Suppressor macrophage (primary cell): ENCODE data around the gene NR1D2.

ENCODE experiments used
- DNase-seq, 4 experiments: peaks; one replicate each; pipeline ENCODE4 v3.0.0-alpha.2; 2020 to 2022

Gene NR1D2

DNA sequence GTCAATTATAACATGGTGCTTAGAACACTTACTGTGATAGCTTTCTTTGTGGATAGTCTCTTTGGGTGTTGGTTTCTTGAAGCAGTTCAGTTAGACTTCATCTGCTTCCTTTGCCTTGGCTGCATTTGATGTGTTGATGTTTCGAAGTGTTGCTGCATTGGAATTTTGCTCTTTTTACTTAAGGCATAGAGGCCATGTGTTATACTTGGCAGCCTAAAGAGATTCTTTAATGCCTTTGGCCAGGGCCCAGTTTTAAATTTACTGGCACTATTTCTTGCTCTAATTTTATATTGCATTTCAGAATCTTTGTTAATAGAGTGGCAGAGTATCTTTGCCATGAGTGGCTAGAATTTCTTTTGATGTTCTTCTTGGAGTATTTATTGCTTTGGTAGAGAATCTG is 21.2 kb downstream of the NR1D2 start:
- no peak for DNase-seq

GRCh38 chr3:23968463-23969184 is 23.5 kb downstream of the NR1D2 start:
- peak in 1 of 4 experiments; percentile 48 for DNase-seq

DNA sequence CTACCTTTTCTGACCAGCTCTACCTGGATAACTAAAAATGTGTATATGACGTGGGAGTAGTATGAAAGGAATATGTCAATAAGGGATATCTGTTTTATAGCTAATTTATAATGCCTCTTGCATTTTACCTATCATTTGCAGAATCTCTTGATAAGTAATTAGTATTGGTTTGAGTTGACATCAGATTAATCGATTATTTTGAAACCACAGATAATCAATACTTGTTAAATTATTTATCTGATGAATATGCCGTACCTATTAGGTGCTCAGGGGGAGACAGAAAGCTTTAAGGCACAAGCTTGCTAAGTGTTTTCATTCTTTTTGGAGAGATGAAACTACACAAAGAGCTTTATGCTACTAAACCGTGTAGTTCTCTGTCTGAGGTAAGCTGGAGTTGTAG is 24.3 kb downstream of the NR1D2 start:
- DNase-seq, result no peak

DNA sequence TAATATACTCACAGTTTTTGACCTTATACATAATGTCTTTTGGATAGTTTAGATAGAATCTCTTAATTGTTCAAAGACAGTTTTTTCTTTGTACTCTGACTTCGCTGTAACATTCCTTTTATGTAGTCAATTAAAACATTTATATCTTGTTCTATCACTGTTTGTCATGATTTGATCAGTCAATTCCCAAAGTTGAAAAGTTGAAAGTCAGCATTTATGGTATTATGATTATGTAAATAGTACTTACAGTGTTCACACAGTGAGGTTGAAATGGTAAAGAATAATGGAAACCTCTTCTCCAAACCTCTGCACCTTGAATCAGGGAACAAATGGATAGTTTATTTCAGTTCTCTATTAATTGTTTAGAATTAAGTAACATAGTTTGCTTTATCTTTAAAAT is 26.6 kb downstream of the NR1D2 start:
- no peak for DNase-seq

- no peak for DNase-seq
These were observed 31.5 kb downstream of the NR1D2 start for GRCh38 chr3:23976555-23976954.

DNA sequence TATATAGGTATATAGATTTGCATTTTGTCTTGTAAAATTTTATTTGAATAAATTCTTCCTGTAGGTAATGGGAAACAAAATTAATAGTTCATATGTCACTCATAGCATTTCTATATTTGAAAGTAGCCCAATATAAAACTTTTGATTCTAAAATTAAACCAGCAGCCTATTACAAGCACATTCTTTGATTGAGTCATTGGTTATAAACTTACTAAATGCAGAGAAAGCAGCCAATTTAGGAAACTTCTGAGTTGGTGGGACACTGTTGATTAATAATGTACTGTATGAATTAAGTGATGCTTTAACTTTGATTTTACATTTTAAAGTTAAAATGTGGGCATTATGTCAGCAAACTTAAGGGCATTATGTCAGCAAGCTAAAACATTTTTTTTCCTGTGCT is 34.5 kb downstream of the NR1D2 start:
- DNase-seq, result no peak

DNA sequence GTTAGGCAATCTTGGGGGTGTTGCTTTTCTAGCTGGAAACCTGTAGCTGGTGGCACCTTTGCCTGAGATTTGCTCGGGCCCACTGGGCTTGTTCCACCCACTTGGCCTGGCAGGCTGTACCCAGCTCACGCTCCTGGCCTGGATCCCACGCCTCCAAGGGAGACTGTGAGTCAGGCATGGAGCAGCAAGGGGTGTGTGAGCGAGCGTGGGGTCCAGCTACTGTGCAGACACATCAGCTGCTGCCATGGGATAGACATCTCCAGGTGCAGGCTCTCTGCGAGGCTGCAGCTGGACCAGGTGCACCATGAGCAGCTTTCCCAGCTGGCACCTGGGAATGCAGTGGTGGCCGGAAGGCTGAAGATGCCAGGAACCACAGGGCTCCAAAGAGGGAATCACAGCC is 36.0 kb downstream of the NR1D2 start:
- DNase-seq, result no peak

- DNase-seq, result no peak
These were observed 36.9 kb downstream of the NR1D2 start for GRCh38 chr3:23981955-23982354.

GRCh38 chr3:23984934-23985333 is 39.8 kb downstream of the NR1D2 start:
- DNase-seq, result no peak

GRCh38 chr3:23985747-23986544 is 40.9 kb downstream of the NR1D2 start:
- DNase-seq, result peak; percentile 13 to 53 (median 41)

DNA sequence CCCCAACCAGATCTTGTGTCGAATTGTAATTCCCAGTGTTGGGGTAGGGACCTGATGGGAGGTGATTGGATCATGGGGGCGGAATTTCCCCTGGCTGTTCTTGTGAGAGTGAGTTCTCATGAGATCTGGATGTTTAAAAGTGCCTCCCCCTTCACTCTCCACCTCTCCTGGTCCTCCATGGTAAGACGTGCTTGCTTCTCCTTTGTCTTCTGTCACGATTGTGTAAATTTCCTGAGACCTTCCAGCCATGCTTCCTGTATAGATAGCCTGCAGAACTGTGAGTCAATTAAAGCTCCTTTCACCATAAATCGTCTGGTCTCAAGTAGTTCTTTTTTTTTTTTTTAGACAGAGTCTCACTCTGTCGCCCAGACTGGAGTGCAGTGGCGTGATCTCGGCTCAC is 42.3 kb downstream of the NR1D2 start:
- DNase-seq, result peak; percentile 35 to 79 (median 62)

- DNase-seq, result peak in 1 of 4 experiments; percentile 10
These were observed 46.2 kb downstream of the NR1D2 start for GRCh38 chr3:23991306-23991682.

DNA sequence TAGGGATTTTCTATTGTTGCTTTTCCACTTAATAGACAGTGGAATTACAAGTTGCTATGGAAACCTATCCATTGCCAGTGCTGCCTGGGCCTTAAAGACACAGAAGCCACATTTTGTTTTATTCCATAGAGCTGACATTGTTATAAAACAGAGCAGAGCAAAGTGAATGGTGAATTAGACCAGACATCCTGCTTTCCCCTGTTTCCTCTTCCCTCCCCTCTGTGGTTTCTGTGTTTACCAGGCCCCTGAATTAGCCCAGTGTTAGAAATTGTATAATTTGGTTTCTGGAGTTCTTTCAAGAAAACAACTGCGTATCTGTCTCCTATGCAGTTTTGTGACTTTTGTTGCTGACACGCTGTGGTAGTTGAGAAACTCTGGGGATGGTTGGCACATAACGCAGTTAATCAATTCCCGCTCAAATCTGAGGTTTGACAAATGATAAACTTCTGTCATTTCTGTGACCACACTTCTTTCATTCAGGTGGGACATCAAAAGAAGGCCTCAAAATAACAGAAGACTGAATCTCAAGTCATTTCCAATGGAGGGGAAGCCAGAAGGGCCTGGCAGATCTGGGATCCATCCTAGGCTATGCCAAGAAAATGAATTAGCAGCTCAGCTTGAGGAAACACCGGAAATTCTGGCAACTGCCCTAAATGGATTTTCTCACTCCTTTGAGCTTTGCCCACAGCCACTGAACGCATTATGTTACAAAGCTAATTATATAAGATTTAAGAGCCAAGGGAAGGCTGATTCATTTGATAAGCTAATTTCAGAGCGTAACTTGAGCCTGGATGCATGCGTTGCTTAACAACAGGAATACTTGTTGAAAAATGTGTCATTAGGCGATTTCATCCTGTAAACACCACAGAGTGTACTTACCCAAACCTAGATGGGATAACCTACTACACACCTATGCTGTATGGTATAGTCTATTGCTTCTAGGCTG is 46.9 kb downstream of the NR1D2 start:
- no peak for DNase-seq

DNA sequence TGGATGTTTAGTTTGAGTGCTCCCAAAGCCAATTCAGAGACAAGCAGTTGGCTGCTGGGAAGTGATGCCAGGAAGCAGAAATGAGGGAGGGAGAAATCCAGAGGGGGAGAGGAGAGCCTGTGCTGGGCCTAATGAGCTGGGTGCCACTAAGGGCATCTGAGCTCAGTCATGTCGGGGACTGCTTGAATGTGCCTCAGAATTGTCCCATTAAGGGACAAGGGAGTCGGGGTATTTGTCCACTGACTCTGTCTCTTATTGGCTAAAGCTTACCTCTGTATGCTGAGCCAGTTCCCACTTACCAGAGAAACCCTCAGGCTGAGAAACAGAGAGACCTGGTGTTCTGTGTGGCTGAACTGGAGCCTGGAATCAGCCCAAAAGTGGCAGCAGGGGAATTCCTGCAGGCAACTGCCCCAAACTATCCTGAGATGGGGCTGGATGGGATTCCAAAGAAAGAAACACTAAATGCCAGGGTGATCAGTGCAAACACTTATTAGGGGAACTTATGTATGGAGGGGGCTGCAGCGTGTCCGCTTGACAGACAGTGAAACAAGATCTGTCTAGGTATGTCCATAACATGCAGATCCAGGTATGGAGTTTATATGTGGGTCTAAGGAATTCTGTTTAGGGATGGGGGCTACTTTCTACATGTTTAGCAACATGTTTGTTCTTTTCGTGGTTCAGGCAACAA is 48.6 kb downstream of the NR1D2 start:
- no peak for DNase-seq

DNA sequence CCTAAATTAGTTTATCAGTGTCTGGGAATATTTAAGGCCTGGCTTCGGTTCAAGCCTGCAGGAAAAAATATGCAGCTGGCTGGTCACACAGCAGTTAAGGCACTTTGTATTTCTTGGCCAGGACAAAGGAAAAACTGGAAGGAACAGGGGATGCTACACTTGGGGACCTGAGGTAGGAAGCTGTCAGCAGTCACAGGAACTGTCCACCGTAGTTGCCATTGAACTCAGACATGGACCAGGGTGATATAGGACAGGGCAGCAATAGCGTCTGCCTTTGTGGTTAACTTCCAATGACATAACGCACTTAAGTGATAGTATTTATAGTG is 49.1 kb downstream of the NR1D2 start:
- DNase-seq, result no peak

DNA sequence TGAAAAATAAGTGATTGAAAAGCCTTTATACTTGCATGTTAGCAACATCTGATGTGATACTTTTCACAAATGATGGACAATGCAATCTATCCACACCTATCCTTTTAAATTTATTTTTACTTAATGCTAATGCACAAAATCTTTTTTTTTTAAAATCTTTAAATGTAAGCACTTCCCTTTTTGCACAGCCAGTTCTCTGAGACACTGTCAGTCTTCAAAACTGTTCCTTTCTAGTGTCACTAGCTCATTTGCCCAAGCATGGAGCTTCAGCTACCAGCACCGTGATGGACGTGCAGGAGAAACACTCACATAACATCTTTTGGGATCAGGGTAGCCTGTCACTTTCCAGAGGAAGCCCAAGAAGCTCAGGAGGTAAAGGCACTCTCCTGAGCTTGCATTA is 50.1 kb downstream of the NR1D2 start:
- DNase-seq, result no peak

DNA sequence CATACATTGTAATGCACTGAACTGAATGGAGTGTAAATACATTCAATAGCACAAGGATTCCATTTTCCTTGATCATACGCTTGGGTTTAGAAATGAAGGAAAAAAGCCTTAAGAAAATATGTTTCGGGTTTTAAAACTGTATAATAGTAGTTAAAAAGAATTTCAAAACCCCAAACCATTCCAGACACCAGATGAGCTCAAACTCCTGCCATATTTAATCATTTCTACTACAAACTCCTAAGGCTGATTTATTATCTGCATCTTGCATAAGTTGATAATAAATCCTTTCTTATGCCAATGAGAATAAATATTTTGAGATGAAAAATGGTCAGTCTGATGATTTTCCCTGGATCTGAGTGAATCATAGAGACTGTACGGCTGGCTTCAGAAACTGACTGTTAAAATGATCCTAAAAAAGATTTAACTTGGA is 51.0 kb downstream of the NR1D2 start:
- no peak for DNase-seq

GRCh38 chr3:23999012-23999641 is 54.0 kb downstream of the NR1D2 start:
- peak; percentile 70 to 86 (median 77) for DNase-seq

DNA sequence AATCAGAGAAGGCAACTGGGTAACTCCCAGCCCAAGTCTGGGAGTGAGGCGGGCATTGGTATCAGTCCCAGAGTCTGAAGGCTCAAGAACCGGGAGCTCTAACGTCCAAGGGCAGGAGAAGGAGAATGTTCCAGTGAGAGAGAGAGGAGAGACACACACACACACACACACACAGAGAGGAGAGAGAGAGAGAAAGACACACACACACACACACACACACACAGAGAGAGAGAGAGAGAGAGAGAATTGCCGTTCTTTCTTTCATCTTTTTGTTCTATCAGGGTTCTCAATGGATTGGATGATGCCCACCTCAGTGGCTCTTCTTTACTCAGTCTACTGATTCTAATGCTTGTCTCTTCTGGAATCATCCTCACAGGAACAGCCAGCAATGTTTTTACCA is 57.0 kb downstream of the NR1D2 start:
- DNase-seq, result no peak

- no peak for DNase-seq
These were observed 58.4 kb downstream of the NR1D2 start for GRCh38 chr3:24003466-24003865.

- DNase-seq, result no peak
These were observed 59.3 kb downstream of the NR1D2 start for GRCh38 chr3:24004171-24004938.
